ENCODE measurements around the gene KCNN4. TPM values are rescaled to one million over a fixed set of nuclear protein-coding genes. Genes with fewer than 3 reads are reported as not detected.

KCNN4 gene
- total RNA-seq, 1 experiment from 2014 or later = 0.26 TPM

- no peak overlapping the region for H3T11ph ChIP-seq (ENCODE audit: low read length)
- Mint-ChIP-seq H3K27ac (no peak overlapping the region), H3K9me3 (peaks cover 0 to 5% of the 10 kb centered on the region in 2 experiments; a peak in 3 of 5 replicates), H3K4me3 (no peak overlapping the region), H3K36me3 (ENCODE audit: insufficient read depth in 1 of 3, low read depth in 3 of 3) (no peaks in the 10 kb centered on the region), H3K27me3 (ENCODE audit: low read depth) (peaks cover 31% of the 10 kb centered on the region), H3K4me1 (peaks cover 0 to 2% of the 10 kb centered on the region in 2 experiments; a peak in 2 of 4 replicates)
- H4K91ac ChIP-seq (ENCODE audit: insufficient read length, low read depth, low read length) = no peak overlapping the region
- no peak overlapping the region for H2BK12ac ChIP-seq (ENCODE audit: insufficient read length, low read depth, low read length)
- DNase-seq = no peak
- no peak overlapping the region for H3K18ac ChIP-seq (ENCODE audit: insufficient read length, low read depth, low read length)
- H3K4me1 ChIP-seq (ENCODE audit: insufficient read depth, low read length) = no peaks in the 10 kb centered on the region
- no peaks in the 10 kb centered on the region for H3K23me2 ChIP-seq (ENCODE audit: insufficient read length, low read depth, low read length, poor library complexity, severe bottlenecking)
- H3K27me3 ChIP-seq (ENCODE audit: insufficient read depth, low read length) = no peaks in the 10 kb centered on the region
- no peak overlapping the region for H2AK5ac ChIP-seq (ENCODE audit: insufficient read length, low read length)
- H4K20me1 ChIP-seq (ENCODE audit: control insufficient read depth, insufficient read depth, insufficient read length) = no peaks in the 10 kb centered on the region
- H2BK15ac ChIP-seq (ENCODE audit: low read depth, low read length) = no peak overlapping the region
- no peaks in the 10 kb centered on the region for H3K9me3 ChIP-seq (ENCODE audit: control insufficient read depth, low read depth, low read length)
- no peak overlapping the region for H3K56ac ChIP-seq (ENCODE audit: insufficient read length, low read depth, low read length)
- H3K27ac ChIP-seq (ENCODE audit: insufficient read length, low read depth, low read length) = no peak overlapping the region
- no peak overlapping the region for H2AFZ ChIP-seq (ENCODE audit: low read length)
- no peak overlapping the region for H2BK20ac ChIP-seq (ENCODE audit: low read depth, low read length, poor library complexity, severe bottlenecking)
- WGBS (ENCODE audit: extremely low coverage, insufficient read length, low lambda C conversion rate) = no CpG with 5 or more reads among the region's 8 CpGs
- no peak overlapping the region for H3K4me2 ChIP-seq (ENCODE audit: insufficient read depth, insufficient read length, low read length)
- peak; percentile 74 for TF ChIP-seq CTCF (conservative IDR thresholded peaks at IDR 0.05)
- no peak overlapping the region for H3K4ac ChIP-seq (ENCODE audit: low read depth, low read length)
- no peak overlapping the region for H2BK120ac ChIP-seq (ENCODE audit: low read depth, low read length, poor library complexity, severe bottlenecking)
- no peaks in the 10 kb centered on the region for H3K79me1 ChIP-seq (ENCODE audit: insufficient read depth, low read depth, low read length, poor library complexity, severe bottlenecking)
- H3K23ac ChIP-seq (ENCODE audit: insufficient read length, low read depth, low read length) = no peak overlapping the region
- no peak overlapping the region for H4K8ac ChIP-seq (replicated peaks; ENCODE audit: insufficient read length, low read depth, low read length)
- no peak overlapping the region for H3K14ac ChIP-seq (ENCODE audit: insufficient read depth, low read length)
- H2BK5ac ChIP-seq (ENCODE audit: insufficient read length, low read length) = no peak overlapping the region
- no peak overlapping the region for H3K9ac ChIP-seq (ENCODE audit: extremely low read depth, insufficient read length, low read length)
- no peak overlapping the region for H4K5ac ChIP-seq (ENCODE audit: insufficient read length, low read depth, low read length)
- H3K79me2 ChIP-seq (ENCODE audit: insufficient read depth, low read length) = no peaks in the 10 kb centered on the region
These were observed 29.3 kb upstream of the KCNN4 start for GRCh38 chr19:43809762-43810696.
